Vagina (tissue), 2 donors: ENCODE data around the gene ACP7.

Experiments used
- CTCF ChIP-seq, 3 experiments: fragments of 450-650 bp in 2 of 3; fragments of 200-600 bp in 1 of 3; sonication (generic) in 1 of 3; IDR thresholded peaks; one replicate each; pipeline ENCODE4 v1.5.1; 2017 to 2019; ENCODE audit warnings: antibody characterized with exemption in 3 of 3, mild to moderate bottlenecking in 2 of 3, moderate library complexity in 2 of 3
- POLR2AphosphoS5 ChIP-seq, 2 donors: sonication (generic); formaldehyde crosslinking; IDR thresholded peaks; one replicate each; pipeline ENCODE4 v1.9.0; 2017; ENCODE audit warnings: antibody characterized with exemption in 2 of 2, mild to moderate bottlenecking in 2 of 2, low read depth in 1 of 2; ENCODE audit not compliant: insufficient read depth in 1 of 2

- no peak for TF ChIP-seq CTCF (IDR thresholded peaks at IDR 0.05)
- TF ChIP-seq POLR2AphosphoS5 (IDR thresholded peaks at IDR 0.05; ENCODE audit: insufficient read depth in 1 of 2, low read depth in 1 of 2) = no peak
Observed at GRCh38 chr19:39036581-39036980, 47.6 kb upstream of the ACP7 start.
